Kidney epithelial cell (primary cell): Measurements from ENCODE around the gene APLP2. TPM values are rescaled to one million over a fixed set of nuclear protein-coding genes. Genes with fewer than 3 reads are reported as not detected.
"Not testable (repeated sequence)": the region's sequence is repeated elsewhere in the genome, so short reads cannot be mapped to it uniquely, and the experiment has no call there.

ENCODE experiments used
- DNase-seq: peaks from one replicate; pipeline ENCODE4 v3.0.0-alpha.2; 2010; ENCODE audit warnings: low read depth
- H3K27me3 ChIP-seq: 2 replicates; pipeline ENCODE4 v1.6.0; 2011; ENCODE audit warnings: low read length; ENCODE audit not compliant: control insufficient read depth, insufficient read depth
- H3K36me3 ChIP-seq: 2 replicates; pipeline ENCODE4 v1.5.1; 2011; ENCODE audit warnings: low read length; ENCODE audit not compliant: control insufficient read depth, insufficient read depth
- H3K4me3 ChIP-seq: 2 replicates; pipeline ENCODE4 v1.5.1; 2011; ENCODE audit warnings: low read depth, mild to moderate bottlenecking, control low read depth, low read length
- CTCF ChIP-seq: IDR thresholded peaks from 2 replicates; pipeline ENCODE4 v1.5.1; 2011; ENCODE audit warnings: mild to moderate bottlenecking, moderate library complexity, low read length, control low read depth, inconsistent platforms; ENCODE audit not compliant: insufficient read depth, poor library complexity, severe bottlenecking
- total RNA-seq: library from RNA; depleted of rRNA; stranded (reverse); fragments of >200 nt; gene quantifications from 2 replicates; pipeline ENCODE4 v1.2.3, GENCODE V29; 2015

The APLP2 gene
- total RNA-seq, 1 donor from 2014 or later: 586 TPM

DNA sequence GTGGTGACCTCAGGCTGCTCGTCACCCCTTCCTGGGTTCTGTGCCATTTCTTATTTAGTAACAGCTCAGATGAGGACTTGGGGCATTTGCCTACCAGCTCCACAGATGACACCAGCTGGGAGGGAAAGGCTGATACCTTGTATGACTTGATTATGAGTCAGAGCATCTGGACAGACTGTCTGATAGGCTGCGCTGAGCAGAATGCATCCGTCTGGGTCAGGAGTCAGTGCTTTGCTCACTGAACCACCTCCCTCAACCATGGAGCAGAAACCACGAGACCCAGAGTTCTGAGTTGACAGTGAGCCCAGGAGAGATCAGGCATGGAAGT, 96.7 kb downstream of the APLP2 start:
- peak; percentile 99 for DNase-seq
- Histone ChIP-seq H3K27me3 (peaks cover 4% of the 10 kb centered on the region), H3K36me3 (no peaks in the 10 kb centered on the region), H3K4me3 (no peak overlapping the region)
- TF ChIP-seq CTCF: no peak

GRCh38 chr11:130167146-130167545, 97.5 kb downstream of the APLP2 start:
- Histone ChIP-seq H3K4me3 (no peak overlapping the region), H3K36me3 (no peaks in the 10 kb centered on the region), H3K27me3 (no peaks in the 10 kb centered on the region)
- no peak for DNase-seq
- TF ChIP-seq CTCF: no peak

- no peak for DNase-seq
- Histone ChIP-seq H3K4me3 (no peak overlapping the region), H3K36me3 (no peaks in the 10 kb centered on the region), H3K27me3 (no peaks in the 10 kb centered on the region)
- no peak for TF ChIP-seq CTCF
Measured at GRCh38 chr11:130168105-130168504, 98.4 kb downstream of the APLP2 start.

DNA sequence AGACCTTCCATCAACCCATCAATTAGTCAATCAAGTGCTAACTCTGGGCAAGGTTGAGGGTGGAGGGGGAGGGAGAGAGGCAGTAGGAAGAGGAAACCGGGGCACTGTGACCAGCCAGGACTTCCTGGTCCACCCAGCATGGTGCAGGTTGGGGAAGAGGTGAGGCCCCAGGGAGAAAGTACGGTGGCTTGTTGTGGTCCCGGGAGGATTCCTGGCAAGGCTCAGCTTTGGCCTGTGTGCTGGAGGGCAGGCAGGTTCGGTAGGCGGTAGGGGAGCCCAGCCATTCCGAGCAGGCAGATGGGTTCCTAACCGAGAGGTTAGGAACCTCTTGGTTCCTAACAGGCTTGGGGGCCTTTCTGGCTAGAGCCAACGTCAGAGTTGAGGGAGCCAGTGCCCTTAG, 100.7 kb downstream of the APLP2 start:
- H3K36me3 ChIP-seq: no peaks in the 10 kb centered on the region
- DNase-seq: no peak
- TF ChIP-seq CTCF: no peak
- no peaks in the 10 kb centered on the region for H3K27me3 ChIP-seq
- H3K4me3 ChIP-seq: no peak overlapping the region

GRCh38 chr11:130171534-130171933, 101.8 kb downstream of the APLP2 start:
- H3K4me3 ChIP-seq: no peak overlapping the region
- H3K27me3 ChIP-seq: no peaks in the 10 kb centered on the region
- TF ChIP-seq CTCF: no peak
- no peak for DNase-seq
- no peaks in the 10 kb centered on the region for H3K36me3 ChIP-seq

DNA sequence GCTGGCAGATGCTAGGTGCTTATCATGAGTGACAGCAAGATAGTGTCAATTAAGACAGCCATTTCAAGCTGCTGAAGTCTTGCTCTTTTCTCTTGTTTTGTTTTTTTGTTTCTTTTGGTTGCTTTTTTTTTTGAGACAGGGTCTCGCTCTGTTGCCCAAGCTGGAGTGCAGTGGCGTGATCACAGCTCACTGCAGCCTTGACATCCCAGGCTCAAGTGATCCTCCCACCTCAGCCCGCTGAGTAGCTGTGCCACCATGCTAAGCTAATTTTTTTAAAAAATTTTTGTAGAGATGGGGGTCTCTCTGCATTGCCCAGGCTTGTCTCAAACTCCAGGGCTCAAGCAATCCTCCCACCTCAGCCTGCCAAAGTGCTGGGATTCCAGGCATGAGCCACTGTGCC, 102.3 kb downstream of the APLP2 start:
- not testable (repeated sequence) for H3K36me3 ChIP-seq, H3K27me3 ChIP-seq, H3K4me3 ChIP-seq, DNase-seq
